HepG2 (cell line): ENCODE measurements around the gene TMEM256. TPM values are rescaled to one million over a fixed set of nuclear protein-coding genes. Genes with fewer than 3 reads are reported as not detected.
A peak's percentile ranks its signal among the peaks of the same experiment; 100 is the strongest.

Experiments used
- DMTF1 ChIP-seq: sonication (generic); formaldehyde crosslinking; IDR thresholded peaks from 2 replicates; pipeline ENCODE4 v1.4.0; 2020; ENCODE audit warnings: mild to moderate bottlenecking, missing genetic modification reagents
- ERF ChIP-seq: IDR thresholded peaks from 2 replicates; pipeline ENCODE4 v1.6.1; 2018; ENCODE audit warnings: missing biosample characterization, missing genetic modification reagents
- GABPA ChIP-seq, 2 experiments: IDR thresholded peaks; 2 replicates each; pipeline ENCODE4 v1.6.1; 2011 to 2016; ENCODE audit warnings: low read depth in 2 of 2, low read length in 1 of 2, missing biosample characterization in 1 of 2, missing genetic modification characterization in 1 of 2
- GMEB2 ChIP-seq: IDR thresholded peaks from 2 replicates; pipeline ENCODE4 v1.6.1; 2016; ENCODE audit warnings: missing biosample characterization, missing genetic modification reagents, low read depth
- LCORL ChIP-seq, 2 experiments: fragments of 450-650 bp in 1 of 2; sonication (generic) in 1 of 2; formaldehyde crosslinking in 1 of 2; IDR thresholded peaks; 2 replicates each; pipeline versions ENCODE4 v1.5.0 to v1.6.1; 2017 to 2020; ENCODE audit warnings: antibody characterized with exemption in 1 of 2, missing genetic modification reagents in 1 of 2
- LRRFIP1 ChIP-seq: sonication (generic); formaldehyde crosslinking; conservative IDR thresholded peaks from 2 replicates; pipeline ENCODE4 v1.4.0; 2020; ENCODE audit warnings: missing genetic modification reagents
- MNT ChIP-seq: fragments of 450-650 bp; IDR thresholded peaks from 2 replicates; pipeline ENCODE4 v1.6.1; 2016
- PPARG ChIP-seq: conservative IDR thresholded peaks from 2 replicates; pipeline ENCODE4 v1.6.1; 2016; ENCODE audit warnings: missing biosample characterization, missing genetic modification reagents
- RELA ChIP-seq: sonication (generic); formaldehyde crosslinking; IDR thresholded peaks from 2 replicates; pipeline ENCODE4 v1.4.0; 2020; ENCODE audit warnings: missing genetic modification reagents
- SAP130 ChIP-seq: IDR thresholded peaks from 2 replicates; pipeline ENCODE4 v1.6.1; 2016; ENCODE audit warnings: low read depth
- SRSF9 ChIP-seq: fragments of 200-400 bp; formaldehyde crosslinking; IDR thresholded peaks from 2 replicates; pipeline ENCODE4 v1.6.1; 2018; ENCODE audit warnings: borderline replicate concordance, mild to moderate bottlenecking, low read depth, low read length; ENCODE audit not compliant: insufficient read depth, poor library complexity, severe bottlenecking
- SRY ChIP-seq: sonication (generic); formaldehyde crosslinking; IDR thresholded peaks from 2 replicates; pipeline ENCODE4 v1.8.0; 2022; ENCODE audit warnings: mild to moderate bottlenecking, missing genetic modification reagents
- SSRP1 ChIP-seq: IDR thresholded peaks from 2 replicates; pipeline ENCODE4 v1.6.1; 2016; ENCODE audit warnings: control low read depth
- TEF ChIP-seq: sonication (generic); formaldehyde crosslinking; IDR thresholded peaks from 2 replicates; pipeline ENCODE4 v1.5.0; 2020; ENCODE audit warnings: missing genetic modification reagents
- ZFP36 ChIP-seq: fragments of 150-350 bp; IDR thresholded peaks from 2 replicates; pipeline ENCODE4 v1.6.1; 2018; ENCODE audit warnings: borderline replicate concordance, low read length, low read depth; ENCODE audit not compliant: partially characterized antibody
- ZNF770 ChIP-seq: sonication (generic); formaldehyde crosslinking; IDR thresholded peaks from 2 replicates; pipeline ENCODE4 v1.5.0; 2020; ENCODE audit warnings: mild to moderate bottlenecking, missing genetic modification reagents
- ZSCAN29 ChIP-seq: sonication (generic); formaldehyde crosslinking; conservative IDR thresholded peaks from 2 replicates; pipeline ENCODE4 v1.4.0; 2020; ENCODE audit warnings: mild to moderate bottlenecking, missing genetic modification reagents
- polyA plus RNA-seq, 8 experiments: library from polyadenylated mRNA; depleted of rRNA in 3 of 8; stranded (reverse) in 7 of 8; unstranded in 1 of 8; fragments of >200 nt; fragmentation: Illumina TruSeq in 4 of 8; extraction: Trizol in 4 of 8; gene quantifications; 2 replicates each; pipeline versions ENCODE4 v1.2.1 to v1.2.3, GENCODE V29; 2011 to 2016; ENCODE audit warnings: low read depth in 4 of 8, missing spikeins in 1 of 8, mixed read lengths in 1 of 8; ENCODE audit not compliant: insufficient read depth in 1 of 8
- total RNA-seq, 5 experiments: library from RNA; depleted of rRNA; stranded (reverse); fragments of >200 nt; fragmentation: Illumina TruSeq; extraction: Trizol; gene quantifications; 2 replicates each; pipeline ENCODE4 v1.2.3, GENCODE V29; 2016; ENCODE audit warnings: low read depth in 1 of 5

TMEM256 gene
- total and polyA plus RNA-seq, 2 of the 13 experiments (the other 11 are each of a cell fraction or from before 2014, with no cell fraction given), result 231 to 252 TPM

GRCh38 chr17:7403977-7404736 is at the start of gene TMEM256 (continued):
- no peak for TF ChIP-seq LRRFIP1
- no peak for TF ChIP-seq GABPA (IDR thresholded peaks at IDR 0.05; ENCODE audit: low read depth, low read length)
- peak; percentile 42 for TF ChIP-seq GABPA (CRISPR knock-in tag; IDR thresholded peaks at IDR 0.05; ENCODE audit: low read depth)
- 0 out of 2 replicates have a peak, but pooled peaks have one; percentile 51 for TF ChIP-seq TEF
- TF ChIP-seq SRSF9, result no peak
- no peak for TF ChIP-seq SSRP1
- TF ChIP-seq ZSCAN29 (CRISPR knock-in tag), result no peak
- no peak for TF ChIP-seq LCORL (IDR thresholded peaks at IDR 0.05)
- TF ChIP-seq LCORL (CRISPR knock-in tag; IDR thresholded peaks at IDR 0.05), result no peak
- no peak for TF ChIP-seq RELA (CRISPR knock-in tag)
- TF ChIP-seq PPARG, result no peak
- TF ChIP-seq DMTF1, result no peak
- no peak for TF ChIP-seq GMEB2 (CRISPR knock-in tag)
- no peak for TF ChIP-seq MNT
- peak; percentile 9 for TF ChIP-seq ERF
- TF ChIP-seq SRY (CRISPR knock-in tag), result no peak
- TF ChIP-seq ZNF770, result no peak
- TF ChIP-seq SAP130 (CRISPR knock-in tag), result no peak; the same call in 1 of the 2 replicates
- no peak for TF ChIP-seq ZFP36
